Frontal cortex (tissue), 4 donors: ENCODE results near the gene METTL22. TPM values are rescaled to one million over a fixed set of nuclear protein-coding genes. Genes with fewer than 3 reads are reported as not detected.

Experiments used
- DNase-seq, 2 donors: peaks; one replicate each; pipeline ENCODE4 v3.0.0; 2012; ENCODE audit warnings: low spot score in 2 of 2
- FAIRE-seq: peaks from 2 replicates; lab custom pipeline; 2012; peaks lifted over from hg19 to GRCh38; lab: Jason Lieb, UNC
- total RNA-seq: library from RNA; depleted of rRNA; stranded (reverse); fragments of >200 nt; gene quantifications from one replicate; pipeline ENCODE4 v1.2.3, GENCODE V29; 2014
- donor health status: control.
- donor health status: control.
- donor health status: control.

The METTL22 gene
- total RNA-seq, 1 donor from 2014 or later = 7.7 TPM

DNA sequence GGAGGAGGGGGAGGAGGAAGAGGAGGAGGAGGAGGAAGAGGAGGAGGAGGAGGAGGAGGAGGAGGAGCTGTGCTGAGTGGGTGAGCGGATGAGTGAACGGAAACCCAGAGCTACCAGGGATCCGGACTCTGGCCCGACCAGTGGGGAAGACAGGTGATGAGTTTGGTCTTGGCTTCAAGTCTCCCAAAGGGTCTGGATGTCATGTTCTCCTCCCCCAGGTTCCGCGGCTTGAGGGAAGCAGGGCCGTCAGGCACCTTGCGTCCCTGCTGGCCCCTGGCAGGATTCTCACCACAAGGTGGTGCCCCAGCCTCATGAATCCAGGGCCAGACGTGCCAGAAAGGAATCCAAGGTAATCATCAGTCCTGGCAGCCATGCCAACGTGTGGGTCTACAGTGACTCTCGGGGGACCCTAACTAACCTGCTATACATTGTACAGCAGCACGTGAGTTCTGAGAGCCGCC is 39.4 kb downstream of the METTL22 start:
- peak; percentile 20 to 54 for DNase-seq
- FAIRE-seq = no peak

DNA sequence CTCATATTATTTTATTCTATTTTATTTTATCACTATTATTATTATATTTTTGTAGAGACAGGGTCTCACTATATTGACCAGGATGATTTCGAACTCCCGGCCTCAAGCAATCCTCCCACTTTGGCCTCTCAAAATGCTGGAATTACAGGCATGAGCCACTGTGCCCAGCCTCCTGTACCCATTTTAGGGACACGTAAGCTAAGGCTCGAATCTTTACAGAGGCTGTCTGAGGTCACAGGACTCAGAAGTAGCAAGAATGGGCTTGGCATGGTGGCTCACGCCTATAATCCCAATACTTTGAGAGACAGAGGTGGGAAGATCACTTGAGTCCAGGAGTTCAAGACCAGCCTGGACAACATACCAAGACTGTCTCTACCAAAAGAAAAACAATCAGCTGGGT is 40.2 kb downstream of the METTL22 start:
- FAIRE-seq = no peak
- DNase-seq = no peak

DNA sequence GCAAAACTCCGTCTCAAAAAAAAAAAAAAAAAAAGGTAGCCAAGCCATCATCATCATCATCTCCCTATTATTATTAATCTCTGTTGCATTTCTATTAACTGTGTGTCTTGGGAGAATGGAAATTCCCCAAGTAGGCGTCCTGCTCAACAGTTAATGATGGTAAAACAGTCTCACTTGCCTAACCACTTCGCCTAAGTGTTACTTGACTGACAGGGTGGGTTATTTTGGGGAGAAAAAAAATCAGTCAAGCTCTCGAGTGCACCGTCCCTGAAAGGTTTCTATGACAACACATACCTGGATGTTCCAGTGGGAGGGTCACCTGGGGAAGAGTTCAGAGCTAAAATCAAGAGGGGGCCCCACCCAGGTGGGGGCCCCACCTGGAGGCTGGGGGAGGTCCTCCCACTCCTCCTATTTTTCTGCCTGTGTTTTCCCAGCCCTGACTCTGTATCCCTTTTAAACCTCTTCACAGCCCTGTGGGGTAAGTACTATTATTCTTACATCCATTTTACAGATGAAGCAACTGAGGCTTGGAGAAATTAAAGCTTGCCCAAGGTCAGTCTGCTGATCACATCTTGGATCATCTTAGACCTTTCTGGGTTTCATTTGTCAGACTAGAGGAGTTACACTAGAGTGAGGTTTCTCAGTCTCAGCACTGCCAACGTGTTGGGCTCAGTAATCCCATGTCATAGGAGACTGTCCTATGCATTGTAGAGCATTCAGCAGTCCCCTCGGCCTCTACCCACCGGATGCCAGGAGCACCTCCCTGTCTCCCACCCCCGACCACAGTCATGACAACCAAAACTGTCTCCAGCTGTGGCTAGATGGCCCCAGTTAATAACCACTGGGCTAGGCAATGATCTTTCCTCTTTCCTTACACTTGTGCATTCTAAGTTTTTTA is 41.9 kb downstream of the METTL22 start:
- FAIRE-seq = no peak
- DNase-seq = no peak

DNA sequence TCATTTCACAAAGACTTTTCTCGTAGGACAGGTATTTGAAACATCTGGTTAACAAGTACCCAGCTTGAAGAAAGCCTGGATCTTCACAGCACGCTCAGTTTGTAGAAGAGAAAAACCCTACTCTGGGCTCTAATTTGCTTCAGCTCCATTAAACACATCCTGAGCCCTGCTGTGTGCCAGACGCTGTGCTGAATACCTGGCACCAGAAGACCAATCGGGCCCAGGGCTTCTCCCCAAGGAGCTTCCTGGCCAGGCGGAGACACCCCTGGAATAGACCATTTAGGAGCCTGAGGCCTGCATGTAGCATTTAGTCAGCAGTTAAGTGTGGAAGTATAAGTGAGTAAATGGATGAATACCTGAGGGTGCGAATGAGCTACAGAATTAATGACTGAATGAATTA is 44.0 kb downstream of the METTL22 start:
- no peak for DNase-seq
- FAIRE-seq = no peak

DNA sequence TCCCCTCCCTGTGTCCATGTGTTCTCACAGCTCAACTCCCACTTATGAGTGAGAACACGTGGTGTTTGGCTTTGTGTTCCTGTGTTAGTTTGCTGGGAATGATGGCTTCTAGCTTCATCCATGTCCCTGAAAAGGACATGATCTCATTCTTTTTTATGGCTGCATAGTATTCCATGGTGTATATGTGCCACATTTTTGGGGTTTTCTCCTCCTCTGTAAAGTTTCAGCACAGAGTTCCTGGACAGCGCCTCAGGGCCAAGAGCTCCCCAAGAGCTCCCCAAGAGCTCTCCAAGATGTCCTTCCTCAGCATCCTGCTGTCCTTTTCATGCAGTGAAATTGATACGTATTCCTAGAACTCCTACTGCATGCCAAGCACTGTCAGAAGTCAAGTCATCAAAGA is 46.0 kb downstream of the METTL22 start:
- FAIRE-seq = no peak
- DNase-seq = no peak

DNA sequence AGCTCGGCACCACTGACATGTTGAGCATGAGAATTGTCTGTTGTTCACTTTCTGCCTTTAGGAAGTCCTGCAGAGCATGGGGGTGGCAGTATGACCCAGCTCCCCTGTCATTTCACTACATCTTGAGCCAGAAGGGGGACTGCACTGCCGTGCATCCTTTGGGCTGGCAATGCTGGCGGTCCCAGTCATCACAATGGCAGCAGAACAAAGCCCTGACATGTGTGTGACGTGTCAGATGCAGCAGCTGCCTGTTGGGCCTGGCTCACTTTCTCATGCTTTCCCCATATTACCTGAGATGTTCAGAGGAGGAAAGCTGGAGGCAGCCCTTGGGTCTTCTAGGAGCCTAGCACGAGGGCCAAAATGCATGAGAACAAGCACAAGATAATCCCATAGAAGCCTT is 46.6 kb downstream of the METTL22 start:
- DNase-seq (no peak), FAIRE-seq (no peak)

DNA sequence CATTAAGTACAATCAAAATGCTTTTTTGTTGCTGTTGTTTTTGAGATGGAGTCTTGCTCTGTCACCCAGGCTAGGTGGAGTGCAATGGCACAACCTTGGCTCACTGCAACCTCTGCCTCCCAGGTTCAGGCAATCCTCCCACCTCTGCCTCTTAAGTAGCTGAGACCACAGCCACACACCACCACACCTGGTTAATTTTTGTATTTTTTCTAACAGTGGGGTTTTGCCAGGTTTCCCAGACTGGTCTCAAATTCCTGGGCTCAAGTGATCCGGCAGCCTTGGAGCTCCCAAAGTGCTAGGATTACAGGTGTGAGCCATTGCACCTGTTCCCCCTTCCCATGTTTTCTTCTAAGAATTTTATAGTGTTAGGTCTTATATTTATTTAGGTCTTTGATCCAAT is 48.0 kb downstream of the METTL22 start:
- FAIRE-seq (no peak), DNase-seq (no peak)

DNA sequence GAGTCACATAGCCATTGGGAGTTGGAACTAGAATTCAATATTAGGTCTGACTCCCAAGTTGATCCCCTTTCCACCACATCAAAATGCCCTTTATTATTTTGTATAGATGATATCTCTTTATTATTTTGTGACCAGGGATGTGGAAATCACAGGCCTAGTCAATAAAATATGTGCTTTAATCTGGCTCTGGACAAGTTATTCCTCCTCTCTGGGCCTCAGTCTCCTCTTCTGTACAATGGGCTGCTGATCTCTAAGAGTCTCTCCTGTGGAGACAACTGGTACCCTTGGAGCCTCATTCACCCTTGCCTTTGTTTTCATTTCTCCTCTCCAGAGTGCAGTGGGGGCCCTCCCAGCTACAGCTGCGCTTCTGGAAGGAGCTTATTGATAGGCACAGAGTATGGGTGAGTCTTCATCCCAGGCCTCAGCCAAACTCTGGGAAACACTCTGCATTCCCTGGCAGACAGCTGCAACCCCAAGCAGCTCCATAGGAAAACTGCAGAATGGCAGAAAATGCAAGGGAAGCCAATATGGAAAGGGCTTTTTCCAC is 48.6 kb downstream of the METTL22 start:
- FAIRE-seq (no peak), DNase-seq (no peak)

DNA sequence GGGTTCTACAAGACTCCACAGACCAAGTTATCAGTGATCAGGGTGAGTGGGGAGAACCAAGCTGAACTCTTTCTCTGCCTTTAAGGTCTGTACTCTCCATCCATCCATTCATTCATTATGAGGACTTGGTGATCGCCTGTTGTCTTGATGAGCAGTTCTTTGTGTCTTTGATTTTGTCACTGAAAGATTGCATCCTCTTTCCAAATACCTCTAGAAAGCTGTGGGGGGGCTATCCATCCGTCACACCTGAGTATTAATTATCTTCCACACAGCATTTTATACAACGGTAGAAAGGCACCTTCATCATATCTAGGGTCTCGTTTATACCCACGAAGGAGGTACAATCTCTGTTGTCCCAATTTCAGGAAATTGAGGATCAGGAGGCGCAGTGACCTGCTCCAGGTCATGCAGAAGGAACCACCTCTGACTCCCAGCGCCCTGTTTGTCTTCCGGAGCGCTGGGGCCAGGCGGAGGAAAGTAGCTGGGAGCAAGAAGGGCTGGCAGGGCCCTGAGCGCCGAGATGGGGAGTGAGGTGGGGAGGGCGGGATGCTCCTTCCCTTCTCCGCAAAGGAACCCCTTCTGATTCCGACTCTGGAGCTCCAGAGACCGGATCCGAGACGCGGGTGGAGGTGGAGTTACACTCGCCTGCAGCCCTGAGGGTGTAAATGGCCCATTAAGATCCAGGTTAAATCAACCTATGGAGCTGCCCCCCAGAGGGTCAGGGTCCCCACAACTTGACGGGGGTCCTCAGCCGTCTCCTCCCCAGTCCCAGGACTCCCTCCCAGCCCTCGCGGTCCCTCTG is 52.3 kb downstream of the METTL22 start:
- DNase-seq = no peak
- no peak for FAIRE-seq

DNA sequence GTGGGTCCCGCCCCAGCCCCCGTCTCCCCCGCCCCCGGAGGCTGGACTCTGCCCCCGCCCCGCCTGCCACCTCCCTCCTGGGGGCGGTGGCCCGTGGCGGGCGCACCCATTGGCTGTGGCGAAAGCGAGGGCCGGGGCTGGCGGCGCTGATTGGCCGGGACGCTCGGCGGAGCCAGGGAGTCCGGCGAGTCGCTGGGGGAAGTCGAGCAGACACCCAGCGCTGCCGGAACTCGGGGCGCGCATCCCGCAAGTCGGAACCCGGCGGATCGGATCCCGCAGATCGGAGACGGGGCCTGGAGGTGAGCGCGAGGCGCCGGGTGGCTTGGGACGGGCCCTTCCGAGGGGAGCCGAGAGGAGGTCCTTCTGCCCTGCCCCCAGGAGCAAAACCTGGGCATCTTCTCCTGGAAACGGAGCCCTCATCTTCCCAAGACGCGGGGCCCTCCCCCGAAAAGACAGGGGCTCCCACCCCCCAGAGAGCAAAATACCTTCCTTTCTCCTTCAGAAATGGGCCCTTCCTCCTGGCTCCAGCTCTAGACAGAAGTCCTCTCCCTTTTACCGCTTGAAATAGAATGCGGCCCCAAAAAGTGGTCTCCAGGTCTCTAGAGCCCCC is 53.0 kb downstream of the METTL22 start, which contains the start of gene ABAT:
ABAT (plus strand) TSS at position 205 of the 610 bp plus-strand sequence. CDS start 61,123 bp downstream, outside the sequence.
- FAIRE-seq (no peak), DNase-seq (peak; percentile 94 to 99)

DNA sequence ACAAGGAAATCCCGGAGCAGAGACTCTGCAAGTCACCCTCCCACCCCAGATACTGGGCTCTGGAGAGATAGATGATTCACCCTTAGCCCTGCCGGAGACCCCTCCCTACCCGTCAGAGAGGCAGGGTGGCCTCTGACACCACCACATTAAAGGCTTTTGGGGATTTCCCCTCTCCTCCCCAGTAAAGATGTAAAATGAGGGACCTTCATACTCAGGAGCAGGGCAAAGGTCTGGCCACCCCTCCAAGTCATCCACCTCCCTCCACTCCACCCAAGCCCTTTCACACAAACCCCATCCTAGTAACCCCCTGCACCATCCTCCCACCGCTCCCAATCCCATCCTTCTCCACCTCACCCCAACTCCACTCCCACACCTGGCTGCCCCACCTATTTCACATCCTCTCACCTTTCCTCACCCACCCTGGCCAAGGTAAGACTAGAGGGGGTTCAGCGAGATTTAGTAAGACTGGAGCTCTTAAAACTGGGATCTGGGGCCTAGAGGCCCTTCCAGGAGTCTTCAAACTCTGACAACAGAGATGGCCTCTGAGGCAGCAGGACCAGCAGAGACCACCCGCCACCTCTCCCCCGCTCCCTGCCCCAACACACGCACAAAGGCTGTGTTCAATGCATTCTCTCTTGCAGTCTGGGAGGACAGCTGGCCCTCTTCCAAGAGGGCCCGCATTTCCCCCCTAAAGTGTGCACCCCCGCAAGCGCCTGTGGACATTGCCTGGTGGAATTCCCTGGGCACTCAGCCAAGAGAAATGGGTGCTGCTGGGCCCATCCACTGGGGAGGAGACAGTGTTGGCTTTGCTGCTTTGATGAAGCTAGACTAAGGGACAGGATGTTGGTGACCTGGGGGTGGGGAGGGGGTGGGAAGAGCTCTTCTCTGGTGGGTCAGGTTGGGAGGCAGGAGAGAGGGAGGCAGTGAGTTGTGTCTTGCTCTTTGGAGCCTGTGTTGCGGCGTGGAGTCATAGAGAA is 54.0 kb downstream of the METTL22 start:
- no peak for DNase-seq
- FAIRE-seq = no peak

DNA sequence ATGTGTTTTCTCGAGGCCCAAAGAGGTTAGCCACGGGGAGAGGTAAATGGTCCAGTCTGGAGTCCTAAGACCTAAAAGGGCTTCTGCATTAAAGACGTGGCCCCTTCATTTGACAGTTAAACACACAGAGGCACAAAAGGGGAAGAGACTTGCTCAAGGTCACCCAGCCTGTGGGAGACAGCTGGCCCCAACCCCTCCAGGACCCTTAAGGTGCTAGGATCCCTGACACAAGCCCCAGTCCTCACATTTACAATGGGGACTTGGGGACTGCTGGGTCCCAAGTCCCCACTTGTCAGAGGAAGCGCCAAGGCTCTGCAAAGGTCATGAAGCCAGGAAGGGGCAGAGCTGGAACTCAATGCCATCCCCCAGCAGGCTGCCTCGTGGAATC is 54.7 kb downstream of the METTL22 start:
- no peak for DNase-seq

DNA sequence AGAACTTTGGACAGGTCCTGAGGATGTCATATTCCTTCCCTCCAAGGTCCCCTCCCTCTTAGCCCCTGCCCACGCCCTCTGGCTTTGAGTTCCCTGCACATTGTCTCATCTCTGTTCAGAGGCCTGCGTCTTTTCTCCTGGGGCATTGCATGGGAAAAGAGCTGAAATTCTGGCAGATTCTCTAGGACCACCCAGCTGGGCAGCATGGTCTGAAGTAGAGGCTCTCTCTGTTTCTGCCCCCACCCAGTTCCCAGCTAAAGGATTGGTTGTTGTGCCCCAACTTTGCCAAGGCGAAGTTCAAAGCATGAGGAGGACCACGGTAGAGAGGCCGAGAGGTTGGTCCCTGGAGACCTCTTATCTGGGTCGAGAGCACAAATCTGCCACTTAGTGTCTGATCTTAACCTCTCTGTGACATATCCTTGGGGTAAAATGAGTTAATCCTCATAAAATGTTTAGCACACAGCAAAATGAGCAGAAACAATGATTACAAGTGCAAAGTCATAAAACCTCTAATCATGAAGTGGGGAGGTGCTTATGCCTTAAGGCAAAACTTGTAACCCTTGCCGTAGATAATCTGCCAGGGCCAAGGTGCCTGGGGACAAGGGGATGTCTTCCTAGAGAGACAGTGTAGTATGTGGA is 55.4 kb downstream of the METTL22 start:
- no peak for DNase-seq
- FAIRE-seq = no peak

More for the DNA sequence above, 54.7 kb downstream of the METTL22 start:
- no peak for FAIRE-seq

DNA sequence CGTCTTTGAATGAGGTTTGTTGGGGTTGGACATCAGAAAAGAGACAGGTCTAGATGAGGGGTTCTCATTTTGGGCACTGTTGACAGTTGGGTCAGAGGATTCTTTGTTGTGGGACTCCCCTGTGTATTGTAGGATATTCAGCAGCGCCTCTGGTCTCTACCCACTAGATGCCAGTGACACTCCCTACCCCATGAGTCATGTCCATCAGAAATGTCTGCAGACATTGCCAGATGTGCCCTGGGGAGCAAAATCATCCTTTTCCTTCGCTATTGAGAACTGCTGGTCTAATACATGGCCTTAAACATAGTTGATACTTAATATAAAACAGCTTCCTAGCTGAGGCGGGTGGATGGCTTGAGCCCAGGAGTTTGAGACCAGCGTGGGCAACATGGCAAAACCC is 56.0 kb downstream of the METTL22 start:
- no peak for FAIRE-seq

DNA sequence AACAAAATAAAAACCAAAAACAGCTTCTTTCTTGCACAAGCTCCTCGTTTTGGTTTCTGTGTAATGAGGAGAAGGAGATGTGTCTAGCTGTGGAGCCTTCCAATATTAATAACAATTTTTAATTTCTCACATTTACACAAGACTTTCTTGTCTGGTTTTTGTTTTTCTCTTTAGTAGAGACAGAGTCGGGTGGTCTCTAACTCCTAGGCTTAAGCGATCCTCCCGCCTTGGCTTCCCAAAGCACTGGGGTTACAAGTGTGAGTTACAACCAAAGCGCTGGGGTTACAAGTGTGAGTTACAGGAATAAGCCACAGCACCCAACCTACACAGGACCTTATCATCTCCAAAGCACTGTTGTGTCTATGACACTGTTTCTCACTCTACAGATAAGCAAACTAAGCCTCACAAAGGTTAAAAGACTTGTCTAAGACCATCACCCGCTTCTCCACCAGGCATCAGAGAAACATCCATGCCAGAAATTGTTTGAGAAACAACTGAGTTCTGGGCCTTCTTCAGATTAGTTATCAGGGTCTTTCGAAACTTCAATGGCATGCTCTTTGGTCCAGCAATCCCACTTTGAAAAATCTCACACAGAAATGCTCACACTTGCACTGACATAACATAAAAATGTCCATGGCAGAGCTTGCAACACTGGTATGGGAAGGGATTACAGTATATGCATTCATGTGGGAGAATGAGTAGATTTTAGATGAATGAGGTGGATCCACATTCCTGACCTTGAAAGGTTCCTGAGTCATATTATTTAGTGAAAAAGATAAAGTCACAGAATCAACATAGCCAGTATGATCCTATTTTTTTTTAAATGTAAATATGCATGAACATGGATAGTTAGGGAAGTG is 56.8 kb downstream of the METTL22 start:
- no peak for DNase-seq
- no peak for FAIRE-seq

More for the DNA sequence above, 56.0 kb downstream of the METTL22 start:
- DNase-seq = no peak

DNA sequence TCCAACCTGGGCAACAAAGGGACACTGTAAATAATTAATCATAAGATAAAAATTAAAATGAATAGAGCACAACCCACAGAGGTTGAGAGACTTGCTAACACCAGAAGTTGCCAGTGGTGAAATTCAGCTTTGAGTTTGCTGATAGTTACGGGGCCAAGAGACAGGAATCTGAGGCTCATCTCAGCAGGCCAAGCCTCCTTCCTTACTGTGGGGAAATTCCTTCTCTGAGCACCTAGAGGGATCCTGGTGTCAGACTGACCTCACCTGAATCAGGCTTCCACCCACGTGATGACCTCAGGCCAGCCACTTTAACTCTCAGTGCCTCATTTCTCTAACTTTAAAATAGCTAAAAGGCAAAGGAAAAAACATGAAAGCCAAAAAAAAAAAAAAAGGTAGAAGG is 57.7 kb downstream of the METTL22 start:
- DNase-seq = no peak

DNA sequence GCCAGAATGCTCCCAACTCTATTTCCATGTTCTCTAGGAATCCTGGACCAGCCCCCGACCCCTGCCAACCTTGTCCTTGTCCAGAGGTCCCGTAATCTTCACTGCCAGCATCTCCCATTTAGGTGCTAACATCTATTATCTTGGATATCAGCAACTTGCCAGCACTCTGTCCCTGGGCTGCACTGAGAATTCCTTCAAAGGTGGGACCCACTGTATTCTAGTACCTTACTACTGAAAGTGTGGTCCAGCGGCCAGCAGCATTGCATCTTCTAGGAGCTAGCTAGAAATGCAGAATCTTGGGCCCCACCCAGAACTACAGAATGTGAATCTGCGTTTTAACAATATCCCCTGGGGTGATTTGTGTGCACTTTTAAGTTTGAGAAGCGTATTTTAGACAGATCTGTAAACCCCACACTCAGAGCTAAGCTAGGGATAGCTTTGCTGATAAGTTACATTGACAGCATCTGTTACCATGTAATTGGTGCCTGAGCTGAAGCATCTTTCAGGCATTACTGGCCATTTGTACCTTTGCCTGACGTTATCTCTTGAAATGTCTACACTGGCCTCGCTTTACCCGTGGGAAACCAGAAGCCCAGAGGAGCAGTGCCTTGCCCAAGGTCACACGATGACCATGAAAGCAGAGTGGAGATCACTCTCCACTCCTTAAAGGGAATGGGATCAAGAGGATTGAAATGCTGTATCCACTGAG is 61.2 kb downstream of the METTL22 start:
- FAIRE-seq = no peak
- DNase-seq = no peak

More for the DNA sequence above, 57.7 kb downstream of the METTL22 start:
- no peak for FAIRE-seq
